ENCODE measurements around the gene GIT1. TPM values are rescaled to one million over a fixed set of nuclear protein-coding genes. Genes with fewer than 3 reads are reported as not detected.

GIT1 gene
- total RNA-seq (2021) (120 and 125 TPM in 2 replicates), Bru-seq, nascent RNA (percentile 66 among the genes with signal in this experiment), BruChase-seq, experiment 1, labeled RNA remaining after a 2-hour chase (percentile 81 among the genes with signal in this experiment), BruChase-seq, experiment 2, labeled RNA remaining after a 6-hour chase (percentile 89 among the genes with signal in this experiment)
- long read RNA-seq, transcript GIT1-203 (21 exons, 3,711 nt), result minor isoform, 10 of 320 reads
- long read RNA-seq, transcript GIT1-201 (20 exons, 3,768 nt), result major isoform, 174 of 320 reads
- long read RNA-seq, partial matches to known transcripts, result 56 of 320 reads
- long read RNA-seq, other reads (novel, unspliced or antisense), result 80 of 320 reads

GRCh38 chr17:29589524-29590410 is at the start of gene GIT1:
TSS of gene GIT1 (minus strand) at chr17:29589648. CDS start at chr17:29589378, 270 bp downstream.
- intact Hi-C loops (cut with micrococcal nuclease; ENCODE audit: unreplicated experiment), result no loop called here
- no peaks in the 10 kb centered on the region for H3K36me3 ChIP-seq (ENCODE audit: insufficient read depth, low read length, poor library complexity, severe bottlenecking)
- no TSS peak for BruUV-seq (replicated peaks)
- DNase-seq (ENCODE audit: low spot score), result peak; percentile 95
- H3K4me3 ChIP-seq (ENCODE audit: low read depth, low read length, poor library complexity, severe bottlenecking), result peak within 1 kb of the TSS; percentile 97
- H3K27ac ChIP-seq (ENCODE audit: low read depth, low read length, poor library complexity, severe bottlenecking), result peak within 1 kb of the TSS; percentile 83
- H3K4me1 ChIP-seq (ENCODE audit: insufficient read depth, low read length, poor library complexity, severe bottlenecking), result peaks cover 68% of the 10 kb centered on the region
- no peaks in the 10 kb centered on the region for H3K27me3 ChIP-seq (replicated peaks; ENCODE audit: insufficient read depth, low read depth, low read length, poor library complexity)
- ChIA-PET CTCF (interaction anchor here (1.4 to 1.6 kb wide), 2 partner anchors 27 to 441 kb away, joined by 3 to 9 read pairs; no protein-coding TSS in a partner anchor), POLR2A (ENCODE audit: low non-redundant PET) (no interaction called here)
- H3K9me3 ChIP-seq (ENCODE audit: low read depth, low read length, poor library complexity, severe bottlenecking), result no peaks in the 10 kb centered on the region
- TF ChIP-seq CTCF (conservative IDR thresholded peaks at IDR 0.05; ENCODE audit: low read depth, low read length), result no peak
- TF ChIP-seq EZH2 (IDR thresholded peaks at IDR 0.05; ENCODE audit: borderline replicate concordance, low read depth, low read length, poor library complexity, severe bottlenecking), result no peak

- POLR2A ChIA-PET (ENCODE audit: low non-redundant PET), result no interaction called here
- CTCF ChIA-PET, result no interaction called here
- no peak for DNase-seq (ENCODE audit: low spot score)
- BruUV-seq (replicated peaks), result no TSS peak
- no peaks in the 10 kb centered on the region for H3K27me3 ChIP-seq (replicated peaks; ENCODE audit: insufficient read depth, low read depth, low read length, poor library complexity)
- no peak overlapping the region for H3K27ac ChIP-seq (ENCODE audit: low read depth, low read length, poor library complexity, severe bottlenecking)
- intact Hi-C loops (cut with micrococcal nuclease; ENCODE audit: unreplicated experiment), result no loop called here
- H3K9me3 ChIP-seq (ENCODE audit: low read depth, low read length, poor library complexity, severe bottlenecking), result no peaks in the 10 kb centered on the region
- H3K36me3 ChIP-seq (ENCODE audit: insufficient read depth, low read length, poor library complexity, severe bottlenecking), result peaks cover 44% of the 10 kb centered on the region
- no peak overlapping the region for H3K4me3 ChIP-seq (ENCODE audit: low read depth, low read length, poor library complexity, severe bottlenecking)
- H3K4me1 ChIP-seq (ENCODE audit: insufficient read depth, low read length, poor library complexity, severe bottlenecking), result peaks cover 3% of the 10 kb centered on the region
- TF ChIP-seq CTCF (conservative IDR thresholded peaks at IDR 0.05; ENCODE audit: low read depth, low read length) (no peak), EZH2 (IDR thresholded peaks at IDR 0.05; ENCODE audit: borderline replicate concordance, low read depth, low read length, poor library complexity, severe bottlenecking) (no peak)
Measured at GRCh38 chr17:29633886-29634285, 44.4 kb upstream of the GIT1 start.

GRCh38 chr17:29630630-29631193 is 41.3 kb upstream of the GIT1 start:
- TF ChIP-seq EZH2 (IDR thresholded peaks at IDR 0.05; ENCODE audit: borderline replicate concordance, low read depth, low read length, poor library complexity, severe bottlenecking) (no peak), CTCF (conservative IDR thresholded peaks at IDR 0.05; ENCODE audit: low read depth, low read length) (no peak)
- H3K9me3 ChIP-seq (ENCODE audit: low read depth, low read length, poor library complexity, severe bottlenecking), result no peaks in the 10 kb centered on the region
- ChIA-PET POLR2A (ENCODE audit: low non-redundant PET) (no interaction called here), CTCF (no interaction called here)
- H3K27me3 ChIP-seq (replicated peaks; ENCODE audit: insufficient read depth, low read depth, low read length, poor library complexity), result no peaks in the 10 kb centered on the region
- peaks cover 27% of the 10 kb centered on the region for H3K36me3 ChIP-seq (ENCODE audit: insufficient read depth, low read length, poor library complexity, severe bottlenecking)
- H3K4me1 ChIP-seq (ENCODE audit: insufficient read depth, low read length, poor library complexity, severe bottlenecking), result no peaks in the 10 kb centered on the region
- H3K4me3 ChIP-seq (ENCODE audit: low read depth, low read length, poor library complexity, severe bottlenecking), result no peak overlapping the region
- BruUV-seq (replicated peaks), result no TSS peak
- intact Hi-C loops (cut with micrococcal nuclease; ENCODE audit: unreplicated experiment), result no loop called here
- no peak overlapping the region for H3K27ac ChIP-seq (ENCODE audit: low read depth, low read length, poor library complexity, severe bottlenecking)
- DNase-seq (ENCODE audit: low spot score), result no peak

All from A673 (cell line).